Neural progenitor cell (in vitro differentiated cells): ENCODE data around the gene MGA.

ENCODE experiments used
- CTCF ChIP-seq: fragments of 200-600 bp; sonication (generic); IDR thresholded peaks from 2 replicates; pipeline ENCODE4 v1.5.1; 2017; ENCODE audit warnings: antibody characterized with exemption, mild to moderate bottlenecking
- EZH2 ChIP-seq: fragments of 200-600 bp; sonication (generic); IDR thresholded peaks from 2 replicates; pipeline ENCODE4 v1.6.1; 2017; ENCODE audit warnings: antibody characterized with exemption, mild to moderate bottlenecking, moderate library complexity
- EZH2phosphoT487 ChIP-seq: fragments of 200-600 bp; sonication (generic); IDR thresholded peaks from 2 replicates; pipeline ENCODE4 v1.6.1; 2017; ENCODE audit warnings: antibody characterized with exemption

- TF ChIP-seq EZH2phosphoT487 (no peak), CTCF (no peak), EZH2 (no peak)
Measured at GRCh38 chr15:41661518-41662225, 1.5 kb downstream of the MGA start.
